Measurements from ENCODE around the gene AHDC1. TPM values are rescaled to one million over a fixed set of nuclear protein-coding genes. Genes with fewer than 3 reads are reported as not detected.

The AHDC1 gene
- total RNA-seq, 2 donors from 2014 or later = 23.5 to 35.0 TPM

GRCh38 chr1:27596261-27596660, 7.7 kb downstream of the AHDC1 start:
- Histone ChIP-seq H3K27me3 (no peaks in the 10 kb centered on the region), H3K4me3 (no peak overlapping the region), H3K27ac (peak overlapping the region; percentile 63 to 75), H3K4me1 (peaks cover 0 to 100% of the 10 kb centered on the region in 2 donors), H3K9me3 (no peaks in the 10 kb centered on the region), H3K36me3 (no peaks in the 10 kb centered on the region)
- DNase-seq (ENCODE audit: low spot score) = no peak
- no peak for TF ChIP-seq CTCF (IDR thresholded peaks at IDR 0.05)

GRCh38 chr1:27595597-27595996, 8.3 kb downstream of the AHDC1 start:
- no peaks in the 10 kb centered on the region for H3K36me3 ChIP-seq
- H3K4me1 ChIP-seq = peaks cover 0 to 100% of the 10 kb centered on the region in 2 donors
- peak overlapping the region; percentile 63 to 75 for H3K27ac ChIP-seq
- H3K4me3 ChIP-seq = no peak overlapping the region
- H3K27me3 ChIP-seq = no peaks in the 10 kb centered on the region
- H3K9me3 ChIP-seq = no peaks in the 10 kb centered on the region
- no peak for DNase-seq (ENCODE audit: low spot score)
- TF ChIP-seq CTCF (IDR thresholded peaks at IDR 0.05) = no peak

- Histone ChIP-seq H3K36me3 (no peaks in the 10 kb centered on the region), H3K9me3 (no peaks in the 10 kb centered on the region), H3K4me3 (no peak overlapping the region), H3K4me1 (peaks cover 0 to 100% of the 10 kb centered on the region in 2 donors), H3K27ac (peak overlapping the region; percentile 63 to 75), H3K27me3 (no peaks in the 10 kb centered on the region)
- no peak for DNase-seq (ENCODE audit: low spot score)
- TF ChIP-seq CTCF (IDR thresholded peaks at IDR 0.05) = no peak
These were observed 9.1 kb downstream of the AHDC1 start for GRCh38 chr1:27594564-27595510.

GRCh38 chr1:27593678-27594563, 10.0 kb downstream of the AHDC1 start:
- Histone ChIP-seq H3K4me3 (no peak overlapping the region), H3K36me3 (no peaks in the 10 kb centered on the region)
- no peak for DNase-seq (ENCODE audit: low spot score)

More at GRCh38 chr1:27593678-27594563, 10.0 kb downstream of the AHDC1 start:
- H3K27ac ChIP-seq = peak overlapping the region; percentile 67 to 75
- H3K27me3 ChIP-seq = no peaks in the 10 kb centered on the region
- no peak for TF ChIP-seq CTCF (IDR thresholded peaks at IDR 0.05)
- peaks cover 0 to 100% of the 10 kb centered on the region in 2 donors for H3K4me1 ChIP-seq
- H3K9me3 ChIP-seq = no peaks in the 10 kb centered on the region

Measured in right atrium auricular region (tissue), 2 donors.